ENCODE data around the gene IGHMBP2. TPM values are rescaled to one million over a fixed set of nuclear protein-coding genes. Genes with fewer than 3 reads are reported as not detected.

Gene IGHMBP2
- total RNA-seq, 1 experiment from 2014 or later = 19.3 TPM

GRCh38 chr11:68954836-68955606 is 51.3 kb downstream of the IGHMBP2 start:
- ChIA-PET POLR2A (no interaction called here), CTCF (no interaction called here), RAD21 (ENCODE audit: low non-redundant PET in 1 of 2, low total read pairs in 2 of 2, uncharacterized antibody in 2 of 2, unreplicated experiment in 2 of 2) (no interaction called here)
- intact Hi-C loops (cut with micrococcal nuclease) = loop anchor here (10.0 kb wide), 1 partner anchor 90 kb away; the partner anchor contains the start of gene TPCN2
- Histone ChIP-seq H3K9ac (ENCODE audit: low read length) (no peak overlapping the region), H3K27ac (ENCODE audit: low read depth, low read length) (no peak overlapping the region), H3K4me3 (replicated peaks in 1 of 2; ENCODE audit: low read depth in 1 of 2, low read length in 2 of 2) (no peak overlapping the region), H2AFZ (ENCODE audit: low read depth, low read length, poor library complexity, severe bottlenecking) (no peak overlapping the region), H3K27me3 (ENCODE audit: insufficient read depth, low read length) (no peaks in the 10 kb centered on the region), H3K9me2 (ENCODE audit: insufficient read depth) (no peaks in the 10 kb centered on the region), H3K4me1 (ENCODE audit: control insufficient read depth in 1 of 2, insufficient read depth in 2 of 2, low read length in 2 of 2) (no peaks in the 10 kb centered on the region; a peak in 1 of 4 replicates), H4K20me1 (ENCODE audit: insufficient read depth) (no peaks in the 10 kb centered on the region), H3K36me3 (ENCODE audit: control insufficient read depth in 1 of 2, insufficient read depth in 2 of 2, low read length in 2 of 2) (no peaks in the 10 kb centered on the region), H3K4me2 (ENCODE audit: low read length) (no peak overlapping the region), H3K79me2 (ENCODE audit: insufficient read depth, low read length) (no peaks in the 10 kb centered on the region), H3K9me3 (ENCODE audit: control insufficient read depth in 1 of 2, insufficient read depth in 1 of 2, low read depth in 1 of 2, low read length in 2 of 2) (no peaks in the 10 kb centered on the region)
- DNase-seq (ENCODE audit: low read depth, low spot score) (no peak), ATAC-seq (no peak; the same call in 1 of the 2 replicates)
- TF ChIP-seq EZH2phosphoT487 (IDR thresholded peaks at IDR 0.05; ENCODE audit: borderline replicate concordance) = no peak
- no peak for TF ChIP-seq ZNF274 (IDR thresholded peaks at IDR 0.05; ENCODE audit: low read depth, low read length)
- TF ChIP-seq, protein P1, sequence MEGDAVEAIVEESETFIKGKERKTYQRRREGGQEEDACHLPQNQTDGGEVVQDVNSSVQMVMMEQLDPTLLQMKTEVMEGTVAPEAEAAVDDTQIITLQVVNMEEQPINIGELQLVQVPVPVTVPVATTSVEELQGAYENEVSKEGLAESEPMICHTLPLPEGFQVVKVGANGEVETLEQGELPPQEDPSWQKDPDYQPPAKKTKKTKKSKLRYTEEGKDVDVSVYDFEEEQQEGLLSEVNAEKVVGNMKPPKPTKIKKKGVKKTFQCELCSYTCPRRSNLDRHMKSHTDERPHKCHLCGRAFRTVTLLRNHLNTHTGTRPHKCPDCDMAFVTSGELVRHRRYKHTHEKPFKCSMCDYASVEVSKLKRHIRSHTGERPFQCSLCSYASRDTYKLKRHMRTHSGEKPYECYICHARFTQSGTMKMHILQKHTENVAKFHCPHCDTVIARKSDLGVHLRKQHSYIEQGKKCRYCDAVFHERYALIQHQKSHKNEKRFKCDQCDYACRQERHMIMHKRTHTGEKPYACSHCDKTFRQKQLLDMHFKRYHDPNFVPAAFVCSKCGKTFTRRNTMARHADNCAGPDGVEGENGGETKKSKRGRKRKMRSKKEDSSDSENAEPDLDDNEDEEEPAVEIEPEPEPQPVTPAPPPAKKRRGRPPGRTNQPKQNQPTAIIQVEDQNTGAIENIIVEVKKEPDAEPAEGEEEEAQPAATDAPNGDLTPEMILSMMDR (IDR thresholded peaks at IDR 0.05 in 2 of 3, conservative IDR thresholded peaks at IDR 0.05 in 1 of 3; ENCODE audit: borderline replicate concordance in 1 of 3, insufficient read depth in 1 of 3, low read depth in 2 of 3, low read length in 2 of 3) = no peak
- TF ChIP-seq CEBPB (IDR thresholded peaks at IDR 0.05; ENCODE audit: low read depth) = no peak
- TF ChIP-seq CBX3 (IDR thresholded peaks at IDR 0.05; ENCODE audit: low read depth) = no peak
- no peak for TF ChIP-seq SIN3A (IDR thresholded peaks at IDR 0.05; ENCODE audit: low read depth)
- no peak for TF ChIP-seq TCF7L2 (IDR thresholded peaks at IDR 0.05; ENCODE audit: borderline replicate concordance, extremely low read depth, insufficient read depth, insufficient read length)
- TF ChIP-seq FOSL1 (IDR thresholded peaks at IDR 0.05; ENCODE audit: low read depth) = no peak
- BruUV-seq (replicated peaks) = no TSS peak

Data from HCT116 (cell line).